GM10847 (cell line): Measurements from ENCODE around the gene POU6F2.

Experiments used
- POLR2A ChIP-seq: IDR thresholded peaks from 2 replicates; pipeline ENCODE4 v1.6.1; 2011; ENCODE audit not compliant: insufficient read length; ENCODE audit errors: extremely low read depth

POU6F2 gene

GRCh38 chr7:39219869-39220268 is 242.2 kb downstream of the POU6F2 start:
- TF ChIP-seq POLR2A, result no peak

- no peak for TF ChIP-seq POLR2A
Observed at GRCh38 chr7:39221901-39222300, 244.2 kb downstream of the POU6F2 start.

- no peak for TF ChIP-seq POLR2A
Observed at GRCh38 chr7:39228946-39229345, 251.2 kb downstream of the POU6F2 start.

GRCh38 chr7:39233851-39234529 is 256.3 kb downstream of the POU6F2 start:
- TF ChIP-seq POLR2A, result no peak

DNA sequence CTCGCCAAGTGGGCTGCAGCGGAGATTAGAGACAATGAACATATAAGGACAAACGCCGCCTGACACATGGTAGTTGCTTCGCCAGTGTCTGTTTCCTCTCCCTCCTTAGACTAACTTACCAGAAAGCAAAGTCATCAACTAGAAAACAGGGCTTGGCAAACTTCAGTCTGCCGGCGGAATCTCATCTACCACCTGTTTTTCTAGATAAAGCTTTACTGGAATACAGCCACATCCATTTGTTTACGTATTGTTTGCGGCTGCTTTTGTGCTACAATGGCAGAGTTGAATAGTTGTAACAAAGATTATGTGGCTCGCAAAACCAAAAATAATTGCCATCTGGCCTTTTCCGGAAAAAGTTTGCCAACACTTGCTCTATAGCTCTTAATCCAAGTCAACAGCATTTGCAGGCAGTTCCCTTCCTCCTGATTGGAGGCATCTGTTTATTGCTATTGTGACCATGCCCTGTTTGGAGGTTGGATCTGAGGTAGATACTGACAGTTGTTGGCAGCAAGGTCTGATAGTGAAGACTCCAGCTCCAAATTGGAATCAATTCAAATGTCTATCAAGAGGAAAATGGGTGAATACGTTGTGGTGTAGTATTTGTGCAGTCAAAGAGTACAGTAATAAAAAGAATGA is 260.6 kb downstream of the POU6F2 start:
- no peak for TF ChIP-seq POLR2A

- TF ChIP-seq POLR2A, result no peak
Observed at GRCh38 chr7:39240864-39241263, 263.2 kb downstream of the POU6F2 start.

GRCh38 chr7:39247576-39247975 is 269.9 kb downstream of the POU6F2 start:
- no peak for TF ChIP-seq POLR2A

DNA sequence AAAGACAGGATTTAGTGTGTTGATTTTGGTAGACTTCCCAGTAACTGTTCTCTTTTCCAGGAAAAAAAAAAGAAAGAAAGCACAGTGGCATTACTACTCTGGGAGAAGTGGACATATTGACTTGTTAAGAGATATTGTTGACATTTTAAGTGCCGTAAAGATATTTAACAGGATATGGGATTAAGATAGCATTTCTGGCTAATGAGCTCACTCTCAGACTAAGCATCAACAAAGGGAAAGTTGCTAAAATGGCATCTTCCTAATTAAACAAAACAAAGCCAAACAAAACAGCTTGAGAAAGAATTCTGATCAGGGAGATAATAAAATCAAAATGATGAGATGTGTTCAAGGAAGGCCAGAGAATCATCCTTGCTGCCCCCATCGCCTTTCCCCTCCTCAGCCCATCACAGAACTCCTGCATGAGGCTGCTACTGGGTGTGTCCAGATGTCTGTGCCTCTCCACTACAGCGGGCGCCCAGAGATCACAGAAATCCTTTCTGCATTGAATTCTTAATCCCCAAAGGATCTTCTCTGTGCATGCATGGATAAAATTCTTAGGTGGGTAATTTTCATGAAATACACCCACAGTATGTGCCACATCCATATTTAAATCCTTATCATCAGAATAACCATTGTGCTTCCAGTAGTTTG is 270.5 kb downstream of the POU6F2 start:
- no peak for TF ChIP-seq POLR2A

DNA sequence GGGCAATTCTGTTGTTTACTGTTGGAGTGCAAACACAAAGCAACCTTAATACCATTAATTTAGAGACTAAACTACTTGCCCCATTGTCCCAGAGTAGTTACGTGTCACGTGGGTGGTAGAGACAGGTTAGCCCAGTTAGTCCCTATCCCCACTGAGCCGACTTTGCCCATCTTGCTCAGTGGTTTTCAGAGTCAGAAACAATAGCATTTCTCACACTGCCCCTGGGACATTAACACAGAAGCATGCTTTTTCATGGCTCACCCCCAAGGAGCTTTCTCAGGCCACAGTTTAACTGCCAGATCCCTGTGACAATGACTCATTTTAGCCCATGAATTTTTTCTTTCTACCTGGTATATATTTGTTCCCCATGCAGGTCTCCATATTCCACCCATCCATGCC is 271.0 kb downstream of the POU6F2 start:
- TF ChIP-seq POLR2A, result no peak

DNA sequence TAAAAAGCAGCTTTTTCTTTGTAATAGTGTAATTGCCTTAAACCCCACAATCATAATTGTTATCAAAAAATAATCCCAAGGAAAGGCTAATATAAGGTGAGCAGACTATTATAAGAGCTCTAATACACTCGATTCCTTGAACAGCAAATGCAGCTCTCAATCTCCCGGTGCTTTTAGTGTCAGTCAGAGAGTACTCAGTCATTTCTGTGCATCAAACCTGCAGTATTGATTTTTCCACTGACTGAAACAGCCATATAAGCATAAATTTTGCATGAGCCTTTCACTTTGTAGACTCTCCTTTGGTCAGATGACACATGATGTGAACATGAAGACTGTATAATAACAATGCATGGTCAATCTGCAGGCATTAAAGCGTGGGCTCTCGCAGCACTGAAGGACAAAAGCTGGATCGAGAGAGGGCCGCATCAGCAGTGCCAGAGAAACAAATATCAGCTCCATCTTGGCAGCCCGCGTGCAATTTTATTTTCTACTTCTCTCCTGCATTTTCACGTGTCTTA is 272.0 kb downstream of the POU6F2 start:
- TF ChIP-seq POLR2A, result no peak

DNA sequence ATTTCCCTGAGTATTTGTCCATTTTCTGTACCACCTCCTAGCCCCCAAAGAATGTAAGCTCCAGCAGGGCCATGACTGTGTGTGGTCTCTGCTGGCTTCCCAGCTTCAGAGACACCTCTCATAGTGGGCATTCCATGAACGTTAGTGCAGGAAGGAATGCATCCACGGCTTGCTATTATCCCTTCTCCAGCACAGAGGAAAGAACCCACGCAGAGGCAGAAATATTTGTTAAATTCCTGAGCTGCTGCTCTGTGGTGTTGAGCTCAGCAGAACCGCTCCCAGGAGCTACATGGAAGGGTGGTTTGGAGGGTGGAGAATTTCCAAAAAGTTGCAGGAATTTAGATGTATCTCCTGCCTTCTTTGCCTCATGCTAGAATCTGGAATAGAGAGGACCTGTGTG is 275.2 kb downstream of the POU6F2 start:
- TF ChIP-seq POLR2A, result no peak

- no peak for TF ChIP-seq POLR2A
Observed at GRCh38 chr7:39259391-39260003, 281.8 kb downstream of the POU6F2 start.

DNA sequence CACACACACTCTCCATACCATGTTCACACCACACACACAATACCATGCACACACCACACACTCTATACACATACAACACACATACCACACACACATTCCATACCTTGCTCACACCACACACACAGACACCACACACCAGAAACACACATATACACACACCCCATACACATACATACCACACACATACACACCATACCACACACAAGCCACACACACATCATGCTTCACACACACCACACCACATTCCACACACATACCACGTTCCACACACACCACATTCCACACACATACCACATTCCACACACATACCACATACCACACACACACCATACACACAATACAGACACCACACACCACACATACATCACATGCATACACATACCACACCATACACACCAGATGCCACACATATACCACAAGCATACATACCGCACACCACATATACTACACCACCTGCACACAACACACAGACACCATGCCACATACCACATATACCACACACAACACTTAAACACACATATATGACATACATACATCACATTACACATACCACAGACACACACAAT is 282.7 kb downstream of the POU6F2 start:
- no peak for TF ChIP-seq POLR2A

DNA sequence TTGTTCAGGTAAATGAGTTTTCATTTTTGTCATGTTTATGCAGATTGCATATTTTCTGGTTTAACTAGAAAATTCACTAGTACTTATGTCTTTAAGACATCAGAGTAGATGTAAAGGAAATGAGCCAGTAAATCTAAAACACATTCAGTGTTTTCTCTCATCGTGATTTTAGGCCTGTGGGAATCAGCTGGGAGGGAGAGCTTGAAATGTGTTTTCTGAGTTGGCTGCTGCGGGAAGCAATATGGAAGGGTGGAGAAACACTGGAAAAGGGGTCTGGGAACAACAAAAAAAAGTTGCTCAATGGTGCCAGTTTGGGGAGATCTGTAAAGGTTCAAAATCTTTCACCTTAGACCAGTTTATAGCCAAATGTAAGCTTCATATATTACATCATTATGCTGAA is 284.1 kb downstream of the POU6F2 start:
- no peak for TF ChIP-seq POLR2A
